ENCODE results near the gene ARRB1.
"Not testable (repeated sequence)": the region's sequence is repeated elsewhere in the genome, so short reads cannot be mapped to it uniquely, and the experiment has no call there.

The ARRB1 gene

GRCh38 chr11:75371949-75372876 lies 20.8 kb upstream of the ARRB1 start:
- DNase-seq (ENCODE audit: low read depth), result no peak

- no peak for DNase-seq (ENCODE audit: low read depth)
Measured at GRCh38 chr11:75369560-75370255, 18.2 kb upstream of the ARRB1 start.

GRCh38 chr11:75366826-75367225 lies 15.4 kb upstream of the ARRB1 start:
- not testable (repeated sequence) for DNase-seq (ENCODE audit: low read depth)

- no peak for DNase-seq (ENCODE audit: low read depth)
Measured at GRCh38 chr11:75365711-75366181, 14.3 kb upstream of the ARRB1 start.

GRCh38 chr11:75362285-75362684 lies 10.8 kb upstream of the ARRB1 start:
- DNase-seq (ENCODE audit: low read depth), result not testable (repeated sequence)

GRCh38 chr11:75356613-75357012 lies 5.2 kb upstream of the ARRB1 start:
- no peak for DNase-seq (ENCODE audit: low read depth)

- DNase-seq (ENCODE audit: low read depth), result no peak
Measured at GRCh38 chr11:75355051-75355450, 3.6 kb upstream of the ARRB1 start.

GRCh38 chr11:75352588-75353206 lies 1.2 kb upstream of the ARRB1 start:
- no peak for DNase-seq (ENCODE audit: low read depth)

- DNase-seq (ENCODE audit: low read depth), result no peak
Measured at GRCh38 chr11:75351791-75352587, 528 bp upstream of the ARRB1 start.

GRCh38 chr11:75350743-75351540 lies 519 bp downstream of the ARRB1 start:
- DNase-seq (ENCODE audit: low read depth), result no peak

- DNase-seq (ENCODE audit: low read depth), result no peak
Measured at GRCh38 chr11:75350122-75350742, 1.2 kb downstream of the ARRB1 start.

GRCh38 chr11:75349521-75350116 lies 1.8 kb downstream of the ARRB1 start:
- DNase-seq (ENCODE audit: low read depth), result no peak

GRCh38 chr11:75347781-75348566 lies 3.5 kb downstream of the ARRB1 start:
- no peak for DNase-seq (ENCODE audit: low read depth)

- no peak for DNase-seq (ENCODE audit: low read depth)
Measured at GRCh38 chr11:75346912-75347647, 4.4 kb downstream of the ARRB1 start.

GRCh38 chr11:75346296-75346695 lies 5.2 kb downstream of the ARRB1 start:
- no peak for DNase-seq (ENCODE audit: low read depth)

GRCh38 chr11:75345455-75346160 lies 5.9 kb downstream of the ARRB1 start:
- DNase-seq (ENCODE audit: low read depth), result no peak

GRCh38 chr11:75344761-75345454 lies 6.6 kb downstream of the ARRB1 start:
- no peak for DNase-seq (ENCODE audit: low read depth)
